Endothelial cell of umbilical vein (primary cell): Measurements from ENCODE around the gene RPS5. TPM values are rescaled to one million over a fixed set of nuclear protein-coding genes. Genes with fewer than 3 reads are reported as not detected.

Experiments
- BruUV-seq: library from RNA; stranded (reverse); fragments of 400-500 nt; replicated peaks from 2 replicates; lab custom pipeline; 2021; lab: Mats Ljungman, UMichigan
- CTCF ChIA-PET: fragments of 300-600, 350-600 bp; sonication (Branson Sonifier 250); formaldehyde crosslinking; loops from one replicate; lab custom pipeline; 2021; ENCODE audit warnings: antibody characterized with exemption, inconsistent platforms; lab: Charles Lee
- POLR2A ChIA-PET: fragments of 300-600, 350-600 bp; sonication (Branson Sonifier 250); formaldehyde crosslinking; loops from one replicate; lab custom pipeline; 2021; ENCODE audit warnings: antibody characterized with exemption, inconsistent platforms; lab: Charles Lee
- DNase-seq: peaks from one replicate; pipeline ENCODE4 v3.0.0-alpha.2; 2011; ENCODE audit warnings: low read depth, low spot score
- FAIRE-seq: peaks from 2 replicates; lab custom pipeline; 2011; peaks lifted over from hg19 to GRCh38; lab: Jason Lieb, UNC
- H2AFZ ChIP-seq: 2 replicates; pipeline ENCODE4 v1.6.0; 2012; ENCODE audit warnings: low read depth, low read length, control low read depth, inconsistent platforms
- H3K27ac ChIP-seq: 2 replicates; pipeline ENCODE4 v1.5.1; 2011; ENCODE audit warnings: low read depth, mild to moderate bottlenecking, control low read depth, low read length, moderate library complexity; ENCODE audit not compliant: insufficient read depth
- H3K27me3 ChIP-seq, 2 experiments: 2 replicates each; pipeline versions ENCODE4 v1.6.0 to v1.6.1; 2011; ENCODE audit warnings: low read length in 2 of 2, mixed read lengths in 1 of 2; ENCODE audit not compliant: control insufficient read depth in 2 of 2, insufficient read depth in 2 of 2
- H3K36me3 ChIP-seq, 2 experiments: 2 replicates in 1 of 2; 3 replicates in 1 of 2; pipeline ENCODE4 v1.5.1; 2011; ENCODE audit warnings: low read length in 2 of 2, mild to moderate bottlenecking in 1 of 2, moderate library complexity in 1 of 2; ENCODE audit not compliant: control insufficient read depth in 2 of 2, insufficient read depth in 2 of 2; ENCODE audit errors: extremely low read depth in 1 of 2
- H3K4me1 ChIP-seq: 3 replicates; pipeline ENCODE4 v1.5.1; 2011; ENCODE audit warnings: mild to moderate bottlenecking, low read length; ENCODE audit not compliant: control insufficient read depth, insufficient read depth; ENCODE audit errors: extremely low read depth
- H3K4me2 ChIP-seq: 2 replicates; pipeline ENCODE4 v1.6.1; 2011; ENCODE audit warnings: low read length, control low read depth, mixed read lengths; ENCODE audit not compliant: insufficient read depth
- H3K4me3 ChIP-seq, 3 experiments: fragments of 200-600 bp in 1 of 3; sonication (generic), shearing (Covaris generic) in 1 of 3; replicated peaks in 1 of 3; 2 replicates each; pipeline ENCODE4 v1.5.1; 2011 to 2016; ENCODE audit warnings: control low read depth in 3 of 3, low read length in 3 of 3, mild to moderate bottlenecking in 2 of 3, inconsistent platforms in 1 of 3, low read depth in 1 of 3, moderate library complexity in 1 of 3; ENCODE audit not compliant: insufficient read depth in 1 of 3
- H3K79me2 ChIP-seq: 2 replicates; pipeline ENCODE4 v1.6.0; 2012; ENCODE audit warnings: low read length, inconsistent platforms; ENCODE audit not compliant: control insufficient read depth, insufficient read depth
- H3K9ac ChIP-seq: replicated peaks from 2 replicates; pipeline ENCODE3; 2011; ENCODE audit warnings: low read length, control low read depth; ENCODE audit not compliant: insufficient read depth; ENCODE audit errors: extremely low read depth
- H3K9me1 ChIP-seq: replicated peaks from 3 replicates; pipeline ENCODE4 v1.6.0; 2011; ENCODE audit warnings: mild to moderate bottlenecking, low read length; ENCODE audit not compliant: control insufficient read depth, insufficient read depth; ENCODE audit errors: extremely low read depth
- H3K9me3 ChIP-seq: replicated peaks from 2 replicates; pipeline ENCODE4 v1.5.1; 2012; ENCODE audit warnings: low read length, inconsistent platforms; ENCODE audit not compliant: control insufficient read depth, insufficient read depth
- H4K20me1 ChIP-seq: replicated peaks from 2 replicates; pipeline ENCODE3; 2011; ENCODE audit warnings: mild to moderate bottlenecking, low read length; ENCODE audit not compliant: control insufficient read depth, insufficient read depth; ENCODE audit errors: extremely low read depth
- EZH2 ChIP-seq: IDR thresholded peaks from 2 replicates; pipeline ENCODE4 v1.6.1; 2012; ENCODE audit warnings: borderline replicate concordance, low read depth, mild to moderate bottlenecking, moderate library complexity, low read length, inconsistent platforms; ENCODE audit not compliant: severe bottlenecking
- FOS ChIP-seq: IDR thresholded peaks from 2 replicates; pipeline ENCODE4 v1.6.1; 2011; ENCODE audit warnings: mild to moderate bottlenecking, low read length, moderate library complexity, borderline replicate concordance; ENCODE audit not compliant: insufficient read depth
- GATA2 ChIP-seq: IDR thresholded peaks from 2 replicates; pipeline ENCODE4 v1.7.0; 2011; ENCODE audit warnings: low read depth, mild to moderate bottlenecking, moderate library complexity, mixed read lengths, low read length; ENCODE audit not compliant: insufficient read length, insufficient read depth
- JUN ChIP-seq: IDR thresholded peaks from 2 replicates; pipeline ENCODE4 v1.6.1; 2011; ENCODE audit warnings: borderline replicate concordance, low read depth; ENCODE audit not compliant: insufficient read length, insufficient read depth
- MYC ChIP-seq: IDR thresholded peaks from one replicate; pipeline ENCODE4 v1.6.1; 2011; ENCODE audit warnings: mild to moderate bottlenecking, low read depth, low read length
- POLR2A ChIP-seq: IDR thresholded peaks from 2 replicates; pipeline ENCODE4 v1.6.1; 2012; ENCODE audit warnings: low read depth, mild to moderate bottlenecking, control low read depth, low read length
- POLR2AphosphoS5 ChIP-seq: IDR thresholded peaks from 2 replicates; pipeline ENCODE4 v1.6.1; 2012; ENCODE audit warnings: low read depth, mild to moderate bottlenecking, control low read depth, low read length, moderate library complexity; ENCODE audit not compliant: insufficient read depth
- dilution Hi-C: fragments of 300-500 bp; cut with MboI; formaldehyde crosslinking; loops from one replicate; pipeline ENCODE4 v1.15.0; 2019; ENCODE audit warnings: low sequenced_read_pairs; ENCODE audit not compliant: extremely low pct_ligation_motif_present
- intact Hi-C: fragments of 100-400 bp; cut with micrococcal nuclease; formaldehyde crosslinking; loops from one replicate; pipeline ENCODE4 v1.10.0; 2022
- polyA plus RNA-seq, 4 experiments: library from polyadenylated mRNA; depleted of rRNA in 3 of 4; stranded (reverse) in 3 of 4; unstranded in 1 of 4; fragments of >200 nt; gene quantifications; 2 replicates each; pipeline versions ENCODE4 v1.2.1 to v1.2.3, GENCODE V29; 2011 to 2012; ENCODE audit warnings: missing spikeins in 1 of 4
- total RNA-seq: library from RNA; stranded (reverse); gene quantifications from 2 replicates; pipeline ENCODE4 v1.2.3, GENCODE V29; 2021
- TF ChIP-seq, protein P1 (sequence below), 2 donors: IDR thresholded peaks; 1 replicate in 1 of 2; 2 replicates in 1 of 2; pipeline ENCODE4 v1.5.1; 2011; ENCODE audit warnings: low read length in 2 of 2, mild to moderate bottlenecking in 2 of 2, moderate library complexity in 2 of 2, control low read depth in 1 of 2, inconsistent platforms in 1 of 2, low read depth in 1 of 2; ENCODE audit not compliant: insufficient read depth in 1 of 2; ENCODE audit errors: extremely low read depth in 1 of 2
- TF ChIP-seq, protein P2 (sequence below): IDR thresholded peaks from 2 replicates; pipeline ENCODE4 v1.6.1; 2011; ENCODE audit not compliant: insufficient read depth, insufficient read length

Gene RPS5
- total and polyA plus RNA-seq, 2 donors (not counting 3 experiments of a cell fraction or from before 2014, with no cell fraction given) = 993 to 3,430 TPM

DNA sequence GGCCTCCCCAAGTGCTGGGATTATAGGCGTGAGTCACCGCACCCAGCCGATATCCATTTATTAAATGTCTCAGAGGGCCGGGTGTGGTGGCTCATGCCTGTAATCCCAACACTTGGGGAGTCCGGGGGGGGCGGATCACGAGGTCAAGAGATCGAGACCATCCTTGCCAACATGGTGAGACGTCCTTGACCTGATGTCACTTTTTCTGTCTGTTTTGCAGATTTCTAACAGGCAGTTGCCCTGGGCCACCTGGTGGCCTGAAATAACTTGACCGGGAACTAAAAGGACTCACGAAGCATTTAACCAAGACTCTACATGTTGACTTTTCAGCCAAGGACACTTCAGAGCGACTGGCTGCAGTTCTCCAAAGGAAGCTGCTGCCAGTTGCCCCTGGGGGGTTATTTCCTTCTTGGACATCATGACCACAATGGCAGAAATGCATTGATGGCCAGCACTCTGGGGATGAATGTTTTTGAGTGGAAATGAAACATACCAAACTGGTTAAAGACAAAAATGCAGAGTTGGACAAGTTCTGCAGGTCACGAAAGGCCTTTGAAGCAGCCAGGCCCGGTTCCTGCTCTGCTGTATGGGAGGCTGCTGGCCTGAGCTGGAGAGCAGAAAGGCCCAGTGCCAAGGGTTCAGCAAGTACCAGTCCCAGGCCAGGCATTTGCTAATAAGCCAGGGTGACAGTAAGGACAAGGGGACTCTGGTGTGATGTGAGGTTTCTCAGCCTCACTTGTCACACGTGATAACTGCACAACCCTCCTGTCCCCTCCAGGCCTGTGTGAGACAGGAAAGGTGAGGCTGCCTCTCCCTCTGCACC is 14.5 kb upstream of the RPS5 start:
- Histone ChIP-seq H3K9ac (no peak overlapping the region), H3K79me2 (no peaks in the 10 kb centered on the region), H3K27me3 (peaks cover 6 to 19% of the 10 kb centered on the region in 2 experiments), H2AFZ (no peak overlapping the region), H3K36me3 (no peaks in the 10 kb centered on the region), H3K4me3 (no peak overlapping the region), H4K20me1 (no peaks in the 10 kb centered on the region), H3K27ac (no peak overlapping the region), H3K9me1 (no peaks in the 10 kb centered on the region), H3K4me2 (no peak overlapping the region), H3K9me3 (no peaks in the 10 kb centered on the region), H3K4me1 (no peaks in the 10 kb centered on the region)
- TF ChIP-seq, protein P1, sequence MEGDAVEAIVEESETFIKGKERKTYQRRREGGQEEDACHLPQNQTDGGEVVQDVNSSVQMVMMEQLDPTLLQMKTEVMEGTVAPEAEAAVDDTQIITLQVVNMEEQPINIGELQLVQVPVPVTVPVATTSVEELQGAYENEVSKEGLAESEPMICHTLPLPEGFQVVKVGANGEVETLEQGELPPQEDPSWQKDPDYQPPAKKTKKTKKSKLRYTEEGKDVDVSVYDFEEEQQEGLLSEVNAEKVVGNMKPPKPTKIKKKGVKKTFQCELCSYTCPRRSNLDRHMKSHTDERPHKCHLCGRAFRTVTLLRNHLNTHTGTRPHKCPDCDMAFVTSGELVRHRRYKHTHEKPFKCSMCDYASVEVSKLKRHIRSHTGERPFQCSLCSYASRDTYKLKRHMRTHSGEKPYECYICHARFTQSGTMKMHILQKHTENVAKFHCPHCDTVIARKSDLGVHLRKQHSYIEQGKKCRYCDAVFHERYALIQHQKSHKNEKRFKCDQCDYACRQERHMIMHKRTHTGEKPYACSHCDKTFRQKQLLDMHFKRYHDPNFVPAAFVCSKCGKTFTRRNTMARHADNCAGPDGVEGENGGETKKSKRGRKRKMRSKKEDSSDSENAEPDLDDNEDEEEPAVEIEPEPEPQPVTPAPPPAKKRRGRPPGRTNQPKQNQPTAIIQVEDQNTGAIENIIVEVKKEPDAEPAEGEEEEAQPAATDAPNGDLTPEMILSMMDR (IDR thresholded peaks at IDR 0.05; ENCODE audit: extremely low read depth in 1 of 2, insufficient read depth in 1 of 2, low read depth in 1 of 2, low read length in 2 of 2) = peak in 1 of 2 donors; percentile 8
- no peak for TF ChIP-seq FOS
- intact Hi-C loops = no loop called here
- dilution Hi-C loops = no loop called here
- ChIA-PET POLR2A (no interaction called here), CTCF (interaction anchor here (1.4 to 1.5 kb wide), 2 partner anchors 8 to 17 kb away, joined by 3 to 4 read pairs; no protein-coding TSS in a partner anchor)
- FAIRE-seq (no peak), DNase-seq (no peak)
- BruUV-seq = no TSS peak

DNA sequence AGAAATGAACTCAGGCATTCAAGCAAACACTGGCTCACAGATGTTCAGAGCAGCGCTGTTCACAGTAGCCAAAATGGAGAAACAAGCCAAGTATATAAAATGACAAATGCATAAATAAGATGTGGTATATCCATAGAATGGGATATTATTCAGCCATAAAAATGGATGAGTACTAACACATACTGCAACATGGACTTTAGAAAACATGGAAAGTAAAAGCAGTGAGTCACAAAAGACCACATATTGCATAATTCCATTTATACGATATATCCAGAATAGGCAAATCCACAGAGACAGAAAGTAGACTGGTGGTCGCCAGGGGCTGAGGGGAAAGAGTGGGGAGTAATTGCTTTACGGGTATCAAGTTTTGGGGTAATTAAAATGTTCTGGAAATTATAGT is 12.9 kb upstream of the RPS5 start:
- Histone ChIP-seq H3K4me2 (no peak overlapping the region), H3K36me3 (no peaks in the 10 kb centered on the region), H3K9me3 (no peaks in the 10 kb centered on the region), H3K27ac (no peak overlapping the region), H3K9ac (no peak overlapping the region), H3K9me1 (no peaks in the 10 kb centered on the region), H3K4me3 (no peak overlapping the region), H3K4me1 (no peaks in the 10 kb centered on the region), H4K20me1 (no peaks in the 10 kb centered on the region), H3K27me3 (peaks cover 0 to 7% of the 10 kb centered on the region in 2 experiments), H3K79me2 (no peaks in the 10 kb centered on the region), H2AFZ (no peak overlapping the region)
- intact Hi-C loops (no loop called here), dilution Hi-C loops (no loop called here)
- ChIA-PET POLR2A (no interaction called here), CTCF (interaction anchor here (1.4 kb wide), 1 partner anchor 10 kb away, joined by 4 read pairs; no protein-coding TSS in a partner anchor)
- no TSS peak for BruUV-seq
- DNase-seq (no peak), FAIRE-seq (no peak)
- TF ChIP-seq MYC (no peak), FOS (no peak), EZH2 (no peak), GATA2 (no peak), POLR2A (no peak), JUN (no peak), POLR2AphosphoS5 (no peak)
- TF ChIP-seq, protein P2, sequence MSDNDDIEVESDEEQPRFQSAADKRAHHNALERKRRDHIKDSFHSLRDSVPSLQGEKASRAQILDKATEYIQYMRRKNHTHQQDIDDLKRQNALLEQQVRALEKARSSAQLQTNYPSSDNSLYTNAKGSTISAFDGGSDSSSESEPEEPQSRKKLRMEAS = no peak
- TF ChIP-seq, protein P1 (IDR thresholded peaks at IDR 0.05; ENCODE audit: extremely low read depth in 1 of 2, insufficient read depth in 1 of 2, low read depth in 1 of 2, low read length in 2 of 2) = no peak
